K562 (cell line): ENCODE results near the gene PPM1G. TPM values are rescaled to one million over a fixed set of nuclear protein-coding genes. Genes with fewer than 3 reads are reported as not detected.

Experiments
- CTBP1 ChIP-seq: fragments of 450-650 bp; IDR thresholded peaks from 2 replicates; pipeline ENCODE4 v1.6.1; 2016; ENCODE audit warnings: borderline replicate concordance
- GTF2F1 ChIP-seq: IDR thresholded peaks from 2 replicates; pipeline ENCODE4 v1.6.1; 2011; ENCODE audit warnings: low read depth, low read length, improper control_type of control experiment
- HMGN3 ChIP-seq: IDR thresholded peaks from 2 replicates; pipeline ENCODE4 v1.6.1; 2011; ENCODE audit warnings: borderline replicate concordance, low read depth, mild to moderate bottlenecking, mixed read lengths, low read length; ENCODE audit not compliant: insufficient read length; ENCODE audit errors: extremely low read depth
- HOXB6 ChIP-seq: fragments of 250-450 bp; sonication (Bioruptor Pico); IDR thresholded peaks from 2 replicates; pipeline ENCODE4 v1.5.1; 2022; ENCODE audit warnings: mild to moderate bottlenecking, borderline replicate concordance
- L3MBTL2 ChIP-seq: fragments of 450-650 bp; IDR thresholded peaks from 2 replicates; pipeline ENCODE4 v1.6.1; 2016; ENCODE audit warnings: mild to moderate bottlenecking, moderate library complexity
- MEF2A ChIP-seq: IDR thresholded peaks from 2 replicates; pipeline ENCODE4 v1.6.1; 2011; ENCODE audit warnings: low read depth, mild to moderate bottlenecking, low read length, moderate library complexity; ENCODE audit not compliant: control insufficient read depth
- MIER1 ChIP-seq: fragments of 450-650 bp; IDR thresholded peaks from 2 replicates; pipeline ENCODE4 v1.6.1; 2016; ENCODE audit warnings: antibody characterized with exemption, mild to moderate bottlenecking, low read depth
- PHF20 ChIP-seq: fragments of 450-650 bp; IDR thresholded peaks from 2 replicates; pipeline ENCODE4 v1.6.1; 2018; ENCODE audit not compliant: partially characterized antibody
- POLR3A ChIP-seq: IDR thresholded peaks from 2 replicates; pipeline ENCODE4 v1.6.1; 2011; ENCODE audit warnings: borderline replicate concordance, mild to moderate bottlenecking, moderate library complexity; ENCODE audit not compliant: insufficient read length, insufficient read depth; ENCODE audit errors: extremely low read depth
- POU5F1 ChIP-seq: fragments of 150-350 bp; IDR thresholded peaks from 2 replicates; pipeline ENCODE4 v1.6.1; 2014; ENCODE audit warnings: borderline replicate concordance, low read length, low read depth, mild to moderate bottlenecking; ENCODE audit not compliant: partially characterized antibody
- RHOXF2B ChIP-seq: fragments of 250-450 bp; sonication (Bioruptor Pico); conservative IDR thresholded peaks from 2 replicates; pipeline ENCODE4 v1.5.1; 2021
- SMARCA5 ChIP-seq: fragments of 450-650 bp; IDR thresholded peaks from 2 replicates; pipeline ENCODE4 v1.6.1; 2016
- WHSC1 ChIP-seq: IDR thresholded peaks from one replicate; pipeline ENCODE4 v1.6.1; 2012; ENCODE audit warnings: low read length, control low read depth, inconsistent platforms
- ZBTB17 ChIP-seq: fragments of 450-650 bp; formaldehyde crosslinking; IDR thresholded peaks from 2 replicates; pipeline ENCODE4 v1.4.0; 2020; ENCODE audit warnings: mild to moderate bottlenecking
- ZBTB8A ChIP-seq: fragments of 450-650 bp; IDR thresholded peaks from 2 replicates; pipeline ENCODE4 v1.6.1; 2018; ENCODE audit warnings: mild to moderate bottlenecking, moderate library complexity; ENCODE audit not compliant: partially characterized antibody
- ZC3H11A ChIP-seq: IDR thresholded peaks from 2 replicates; pipeline ENCODE4 v1.6.1; 2012; ENCODE audit warnings: low read depth, low read length, improper control_type of control experiment
- ZFP1 ChIP-seq: fragments of 450-650 bp; formaldehyde crosslinking; IDR thresholded peaks from 2 replicates; pipeline ENCODE4 v1.4.0; 2020; ENCODE audit warnings: mild to moderate bottlenecking, mixed read lengths
- ZNF217 ChIP-seq: sonication (generic); formaldehyde crosslinking; IDR thresholded peaks from 2 replicates; pipeline ENCODE4 v1.8.0; 2022; ENCODE audit warnings: mild to moderate bottlenecking, missing genetic modification reagents
- ZNF347 ChIP-seq: fragments of 450-650 bp; formaldehyde crosslinking; IDR thresholded peaks from 2 replicates; pipeline ENCODE4 v1.4.0; 2020; ENCODE audit warnings: low read depth, mild to moderate bottlenecking, moderate library complexity
- polyA plus RNA-seq, 8 experiments: library from polyadenylated mRNA; depleted of rRNA in 4 of 8; stranded (reverse) in 5 of 8; unstranded in 3 of 8; fragments of >200 nt; fragmentation: Nextera tagmentation in 2 of 8; fragmentation: Illumina TruSeq in 1 of 8; extraction: Ambion mirVana in 2 of 8; extraction: Trizol in 1 of 8; gene quantifications; 2 replicates each; pipeline versions ENCODE4 v1.2.1 to v1.2.3, GENCODE V29; 2011 to 2014; ENCODE audit warnings: inconsistent platforms in 1 of 8, missing spikeins in 1 of 8
- total RNA-seq, 7 experiments: library from RNA; depleted of rRNA in 6 of 7; stranded (reverse); fragments of >200 nt in 6 of 7; fragmentation: Illumina TruSeq in 2 of 7; extraction: Trizol in 2 of 7; gene quantifications; 2 replicates each; pipeline versions ENCODE4 v1.2.1 to v1.2.3, GENCODE V29; 2011 to 2021; ENCODE audit warnings: low replicate concordance in 1 of 7
- TF ChIP-seq, protein P1 (sequence below): fragments of 450-650 bp; IDR thresholded peaks from 2 replicates; pipeline ENCODE4 v1.7.1; 2018; ENCODE audit warnings: mild to moderate bottlenecking, low read depth; ENCODE audit not compliant: partially characterized antibody
- TF ChIP-seq, protein P2 (sequence below), 2 experiments: fragments of 450-650 bp in 1 of 2; sonication (generic) in 1 of 2; formaldehyde crosslinking in 1 of 2; IDR thresholded peaks in 1 of 2; conservative IDR thresholded peaks in 1 of 2; 2 replicates each; pipeline versions ENCODE4 v1.6.1 to v1.8.1; 2016 to 2023; ENCODE audit warnings: mild to moderate bottlenecking in 2 of 2, moderate library complexity in 2 of 2, inconsistent platforms in 1 of 2, missing genetic modification reagents in 1 of 2
- TF ChIP-seq, protein P3 (sequence below): fragments of 450-650 bp; IDR thresholded peaks from 2 replicates; pipeline ENCODE4 v1.6.1; 2017; ENCODE audit warnings: mild to moderate bottlenecking, moderate library complexity

PPM1G gene
- total and polyA plus RNA-seq, 9 of the 15 experiments (the other 6 are each of a cell fraction or from before 2014, with no cell fraction given) = 61.7 to 230 (median 153) TPM

DNA sequence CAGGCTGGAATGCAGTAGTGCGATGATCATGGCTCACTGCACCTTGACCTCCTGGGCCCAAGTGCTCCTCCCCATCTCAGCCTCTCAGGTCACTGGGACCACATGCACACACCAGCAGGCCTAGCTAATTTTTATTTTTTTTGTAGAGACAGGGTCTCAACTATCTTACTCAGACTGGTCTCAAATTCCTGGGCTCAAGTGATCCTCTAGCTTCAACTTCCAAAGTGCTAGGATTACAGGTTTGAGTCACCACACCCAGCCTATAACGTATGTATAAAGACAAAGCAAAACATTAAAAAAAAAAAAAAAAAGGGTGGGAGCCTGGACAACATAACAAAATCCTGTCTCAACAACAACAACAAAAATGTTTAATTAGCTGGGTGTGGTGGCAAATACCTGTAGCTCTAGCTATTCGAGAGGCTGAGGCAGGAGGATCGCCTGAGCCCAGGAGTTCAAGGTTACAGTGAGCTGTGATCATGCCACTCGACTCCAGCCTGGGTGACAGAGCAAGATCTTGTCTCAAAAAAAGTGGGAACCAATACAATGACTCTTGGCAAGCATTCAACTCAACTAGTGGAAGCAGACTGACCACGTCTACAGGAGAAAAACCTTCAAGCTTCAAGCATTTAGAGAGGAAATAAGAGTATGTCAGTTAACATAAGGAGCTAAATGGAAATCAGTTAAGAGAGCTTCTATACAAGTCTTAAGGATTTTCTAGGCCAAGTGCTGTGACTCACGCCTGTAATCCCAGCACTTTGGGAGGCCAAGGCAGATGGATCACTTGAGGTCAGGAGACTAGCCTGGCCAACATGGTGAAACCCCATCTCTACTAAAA lies 55.4 kb downstream of the PPM1G start (continued):
- TF ChIP-seq MEF2A = no peak
- TF ChIP-seq SMARCA5 = no peak
- TF ChIP-seq POU5F1 = no peak
- no peak for TF ChIP-seq ZNF217 (CRISPR knock-in tag)
- TF ChIP-seq ZFP1 (CRISPR knock-in tag) = no peak
- TF ChIP-seq POLR3A = no peak
- no peak for TF ChIP-seq ZBTB17 (CRISPR knock-in tag)
- TF ChIP-seq, protein P1, sequence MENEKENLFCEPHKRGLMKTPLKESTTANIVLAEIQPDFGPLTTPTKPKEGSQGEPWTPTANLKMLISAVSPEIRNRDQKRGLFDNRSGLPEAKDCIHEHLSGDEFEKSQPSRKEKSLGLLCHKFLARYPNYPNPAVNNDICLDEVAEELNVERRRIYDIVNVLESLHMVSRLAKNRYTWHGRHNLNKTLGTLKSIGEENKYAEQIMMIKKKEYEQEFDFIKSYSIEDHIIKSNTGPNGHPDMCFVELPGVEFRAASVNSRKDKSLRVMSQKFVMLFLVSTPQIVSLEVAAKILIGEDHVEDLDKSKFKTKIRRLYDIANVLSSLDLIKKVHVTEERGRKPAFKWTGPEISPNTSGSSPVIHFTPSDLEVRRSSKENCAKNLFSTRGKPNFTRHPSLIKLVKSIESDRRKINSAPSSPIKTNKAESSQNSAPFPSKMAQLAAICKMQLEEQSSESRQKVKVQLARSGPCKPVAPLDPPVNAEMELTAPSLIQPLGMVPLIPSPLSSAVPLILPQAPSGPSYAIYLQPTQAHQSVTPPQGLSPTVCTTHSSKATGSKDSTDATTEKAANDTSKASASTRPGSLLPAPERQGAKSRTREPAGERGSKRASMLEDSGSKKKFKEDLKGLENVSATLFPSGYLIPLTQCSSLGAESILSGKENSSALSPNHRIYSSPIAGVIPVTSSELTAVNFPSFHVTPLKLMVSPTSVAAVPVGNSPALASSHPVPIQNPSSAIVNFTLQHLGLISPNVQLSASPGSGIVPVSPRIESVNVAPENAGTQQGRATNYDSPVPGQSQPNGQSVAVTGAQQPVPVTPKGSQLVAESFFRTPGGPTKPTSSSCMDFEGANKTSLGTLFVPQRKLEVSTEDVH = no peak
- TF ChIP-seq PHF20 = no peak
- TF ChIP-seq, protein P2, sequence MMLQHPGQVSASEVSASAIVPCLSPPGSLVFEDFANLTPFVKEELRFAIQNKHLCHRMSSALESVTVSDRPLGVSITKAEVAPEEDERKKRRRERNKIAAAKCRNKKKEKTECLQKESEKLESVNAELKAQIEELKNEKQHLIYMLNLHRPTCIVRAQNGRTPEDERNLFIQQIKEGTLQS (IDR thresholded peaks at IDR 0.05) = no peak
- TF ChIP-seq, protein P2 (CRISPR knock-in tag; conservative IDR thresholded peaks at IDR 0.05) = no peak
- TF ChIP-seq RHOXF2B = no peak
- TF ChIP-seq CTBP1 = no peak
- no peak for TF ChIP-seq ZBTB8A
- TF ChIP-seq HOXB6 (CRISPR knock-in tag) = no peak
- peak; percentile 78 for TF ChIP-seq L3MBTL2
- no peak for TF ChIP-seq ZNF347 (CRISPR knock-in tag)
- TF ChIP-seq, protein P3, sequence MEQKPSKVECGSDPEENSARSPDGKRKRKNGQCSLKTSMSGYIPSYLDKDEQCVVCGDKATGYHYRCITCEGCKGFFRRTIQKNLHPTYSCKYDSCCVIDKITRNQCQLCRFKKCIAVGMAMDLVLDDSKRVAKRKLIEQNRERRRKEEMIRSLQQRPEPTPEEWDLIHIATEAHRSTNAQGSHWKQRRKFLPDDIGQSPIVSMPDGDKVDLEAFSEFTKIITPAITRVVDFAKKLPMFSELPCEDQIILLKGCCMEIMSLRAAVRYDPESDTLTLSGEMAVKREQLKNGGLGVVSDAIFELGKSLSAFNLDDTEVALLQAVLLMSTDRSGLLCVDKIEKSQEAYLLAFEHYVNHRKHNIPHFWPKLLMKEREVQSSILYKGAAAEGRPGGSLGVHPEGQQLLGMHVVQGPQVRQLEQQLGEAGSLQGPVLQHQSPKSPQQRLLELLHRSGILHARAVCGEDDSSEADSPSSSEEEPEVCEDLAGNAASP = peak; percentile 40; the same call in 1 of the 2 replicates
- TF ChIP-seq ZC3H11A = no peak
- no peak for TF ChIP-seq HMGN3
- TF ChIP-seq GTF2F1 = no peak
- no peak for TF ChIP-seq MIER1
- no peak for TF ChIP-seq WHSC1
